G401 (cell line): ENCODE data around the gene SETBP1. TPM values are rescaled to one million over a fixed set of nuclear protein-coding genes. Genes with fewer than 3 reads are reported as not detected.

Source experiments
- DNase-seq: peaks from one replicate; pipeline ENCODE4 v3.0.0-alpha.2; 2015; ENCODE audit warnings: low spot score
- in situ Hi-C: cut with HindIII; loops from 2 replicates; pipeline ENCODE4 v1.10.0; 2016; ENCODE audit warnings: low sequenced_read_pairs, mixed read lengths
- total RNA-seq: library from RNA; depleted of rRNA; stranded (reverse); fragments of >200 nt; shearing (Covaris generic); gene quantifications from 2 replicates; pipeline ENCODE4 v1.2.3, GENCODE V29; 2014

Gene SETBP1
- total RNA-seq, 1 experiment from 2014 or later = not detected

DNA sequence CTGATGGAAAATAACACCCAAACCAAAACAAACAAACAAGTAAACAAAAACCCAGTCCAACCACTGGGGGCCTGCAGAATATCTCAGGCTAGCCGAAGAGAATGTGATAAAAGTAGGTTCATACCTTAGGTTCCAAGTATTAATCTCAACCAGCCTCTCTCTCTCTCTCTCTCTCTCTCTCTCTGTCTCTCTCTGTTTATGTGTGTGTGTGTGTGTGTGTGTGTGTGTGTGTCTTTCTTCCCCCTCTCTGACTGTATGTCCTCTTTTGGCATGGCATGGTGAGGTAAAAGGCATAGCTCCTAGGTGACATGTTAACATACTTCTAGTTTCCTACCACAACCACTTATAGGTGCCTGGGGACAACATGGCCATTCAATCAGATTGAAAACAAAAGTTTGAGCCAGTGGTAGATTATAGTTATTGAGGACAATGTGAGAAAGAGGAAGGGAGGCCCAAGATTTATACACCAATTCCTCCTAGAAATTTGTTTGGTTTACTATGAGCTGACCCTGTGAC lies 93.0 kb downstream of the SETBP1 start:
- in situ Hi-C loops = no loop called here

DNA sequence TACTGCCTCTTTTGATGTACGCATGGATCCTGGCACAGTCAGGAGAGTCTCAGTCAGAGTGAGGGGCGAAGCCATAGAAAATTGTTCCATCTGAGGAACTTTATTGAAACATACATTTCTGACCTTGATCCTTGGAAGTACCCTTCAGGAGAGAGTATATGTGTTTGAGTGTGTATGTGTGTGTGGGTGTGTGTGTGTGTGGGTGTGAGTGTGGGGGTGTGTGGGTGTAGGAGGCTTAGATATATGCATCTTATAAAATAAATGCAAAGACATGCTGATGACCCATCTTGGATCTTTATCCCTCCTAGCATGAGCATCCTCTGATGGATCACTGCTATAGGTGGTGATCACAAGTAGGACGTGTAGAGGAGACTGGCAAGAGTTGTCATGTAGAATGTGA lies 93.5 kb downstream of the SETBP1 start:
- in situ Hi-C loops = no loop called here
- no peak for DNase-seq

More for the DNA sequence above, 93.0 kb downstream of the SETBP1 start:
- no peak for DNase-seq

DNA sequence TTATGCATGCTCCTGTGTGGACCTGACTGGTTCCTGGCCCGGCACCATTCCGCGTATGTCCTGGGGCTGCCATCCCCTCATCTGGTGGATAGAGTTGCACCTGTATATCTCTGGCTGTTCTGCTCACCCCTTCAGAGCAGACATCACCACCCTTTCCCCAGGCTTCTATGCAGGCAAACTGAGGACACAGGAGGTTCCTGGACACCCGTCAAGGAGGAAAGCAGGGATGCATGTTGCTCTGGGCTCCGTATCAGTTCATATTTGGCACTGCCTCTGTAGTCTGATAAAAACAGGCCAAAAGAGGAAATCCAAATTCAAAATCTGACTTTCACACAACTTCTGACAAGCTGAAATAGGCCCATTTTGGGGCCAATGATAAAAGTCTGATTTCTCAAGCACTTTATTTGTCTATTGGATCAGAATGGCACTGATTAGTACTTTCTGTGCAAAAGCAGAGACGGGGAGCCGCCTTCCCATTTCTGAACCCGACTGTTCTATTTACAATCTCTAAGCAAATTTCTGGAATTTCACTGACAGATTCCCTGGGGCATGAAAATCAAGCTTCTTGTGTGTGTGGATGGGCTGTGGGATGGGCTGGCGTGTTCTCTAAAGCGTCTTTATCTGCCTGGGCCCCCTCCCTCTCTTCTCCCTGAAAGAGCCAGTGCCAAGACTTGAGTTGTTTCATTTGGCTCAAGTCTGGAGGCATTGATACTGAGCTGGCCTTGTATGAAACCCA lies 96.9 kb downstream of the SETBP1 start:
- in situ Hi-C loops = no loop called here
- peak; percentile 54 for DNase-seq

DNA sequence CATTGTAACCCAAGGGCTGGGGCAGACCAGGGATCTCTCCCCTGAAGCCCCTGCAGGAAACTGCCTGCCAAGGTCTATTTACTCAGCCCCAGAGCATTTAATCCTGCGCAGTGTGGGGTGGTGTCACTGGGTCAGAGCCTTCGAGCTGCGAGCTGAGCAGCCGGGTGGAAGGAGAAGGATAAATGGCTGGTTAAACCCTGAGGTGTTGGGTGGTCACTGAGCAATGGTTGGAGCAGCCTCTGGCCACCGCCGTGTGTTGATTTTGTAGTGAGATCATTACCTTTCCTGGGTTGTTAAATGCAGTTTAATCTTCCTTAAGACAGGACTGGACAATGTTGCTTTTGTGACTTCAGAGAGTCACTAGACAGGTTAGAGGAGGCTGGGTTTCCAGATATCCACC lies 98.1 kb downstream of the SETBP1 start:
- no peak for DNase-seq
- in situ Hi-C loops = no loop called here

DNA sequence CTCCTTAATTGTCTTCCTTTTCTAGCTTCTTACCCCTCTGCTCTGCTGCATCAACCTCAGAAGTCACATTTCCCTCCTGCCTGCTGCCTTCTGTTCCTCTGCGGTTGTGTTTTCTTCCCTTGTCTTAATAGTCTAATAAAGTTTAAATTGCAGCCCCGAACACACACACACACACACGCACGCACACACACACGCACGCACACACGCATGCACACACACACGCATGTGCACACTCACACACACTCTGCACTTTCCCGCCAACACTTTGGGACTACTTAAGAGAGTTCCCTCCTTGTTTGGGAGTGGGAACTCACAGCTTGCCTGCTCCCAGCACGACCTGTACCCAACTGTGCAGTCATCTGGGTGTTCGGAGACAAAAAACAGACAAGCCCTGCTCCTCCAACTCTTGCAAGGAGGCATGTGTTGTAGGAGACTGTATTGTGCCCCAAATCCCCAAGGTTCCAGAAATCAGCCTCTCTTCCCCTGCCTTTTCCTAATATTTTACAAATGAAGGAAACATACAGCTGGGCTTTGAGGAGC lies 99.1 kb downstream of the SETBP1 start:
- in situ Hi-C loops = no loop called here

DNA sequence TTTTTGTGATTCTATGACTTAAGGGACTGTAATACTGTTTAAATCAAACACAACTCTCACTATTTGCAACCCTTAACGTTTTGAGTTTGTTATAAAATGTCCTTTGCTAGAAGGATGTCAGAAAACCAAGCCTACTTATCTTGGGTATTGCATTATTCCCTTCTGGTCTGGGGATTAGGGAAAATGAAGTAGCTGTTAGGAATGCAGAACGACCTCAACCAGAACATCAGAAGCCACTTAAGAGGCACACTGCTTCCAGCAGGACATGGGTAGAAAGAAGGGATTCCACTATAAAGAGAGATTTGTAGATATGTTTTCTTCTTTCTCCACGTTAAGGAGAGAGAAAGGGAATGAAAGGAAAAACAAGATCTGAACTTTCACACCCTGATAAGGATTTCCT lies 101.2 kb downstream of the SETBP1 start:
- no peak for DNase-seq
- in situ Hi-C loops = no loop called here

More for the DNA sequence above, 99.1 kb downstream of the SETBP1 start:
- DNase-seq = peak; percentile 45

DNA sequence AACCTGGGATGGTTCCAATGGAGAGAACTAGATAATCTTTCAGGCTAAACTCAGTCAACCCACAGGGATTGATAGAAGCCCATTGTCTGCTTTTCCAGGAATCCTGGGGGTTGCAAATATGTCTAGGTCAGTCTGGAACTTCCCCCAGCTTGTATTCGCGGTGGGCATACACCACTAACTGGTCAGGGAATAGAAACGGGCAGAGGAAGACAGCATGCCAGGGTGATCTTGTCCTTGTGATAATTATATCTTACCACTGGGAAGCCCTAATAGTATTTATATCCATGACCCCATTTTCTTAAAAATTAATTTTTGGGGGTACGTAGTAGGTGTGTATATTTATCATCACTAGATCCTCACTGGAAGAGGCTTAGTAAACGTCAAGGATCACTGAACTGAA lies 101.9 kb downstream of the SETBP1 start:
- in situ Hi-C loops = no loop called here
- DNase-seq = no peak

DNA sequence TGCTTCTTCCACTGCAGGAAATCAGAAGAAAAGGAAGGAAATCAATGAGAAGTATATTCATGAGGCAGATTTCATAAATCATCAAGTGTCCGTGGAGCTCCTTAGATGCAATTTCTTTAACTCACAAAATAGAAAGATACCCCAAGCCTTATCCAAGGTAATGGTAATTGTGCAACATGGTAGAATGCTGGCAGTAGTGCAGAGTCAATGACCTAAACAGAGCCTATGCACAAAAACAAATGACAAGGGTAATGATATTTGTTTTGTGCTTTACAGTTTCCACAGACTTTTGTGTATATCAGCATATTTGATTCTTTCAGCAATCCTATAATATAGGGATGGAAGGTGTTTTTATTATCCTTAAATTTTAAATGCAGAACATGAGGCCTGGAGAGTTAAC lies 102.7 kb downstream of the SETBP1 start:
- in situ Hi-C loops = no loop called here
- DNase-seq = no peak

DNA sequence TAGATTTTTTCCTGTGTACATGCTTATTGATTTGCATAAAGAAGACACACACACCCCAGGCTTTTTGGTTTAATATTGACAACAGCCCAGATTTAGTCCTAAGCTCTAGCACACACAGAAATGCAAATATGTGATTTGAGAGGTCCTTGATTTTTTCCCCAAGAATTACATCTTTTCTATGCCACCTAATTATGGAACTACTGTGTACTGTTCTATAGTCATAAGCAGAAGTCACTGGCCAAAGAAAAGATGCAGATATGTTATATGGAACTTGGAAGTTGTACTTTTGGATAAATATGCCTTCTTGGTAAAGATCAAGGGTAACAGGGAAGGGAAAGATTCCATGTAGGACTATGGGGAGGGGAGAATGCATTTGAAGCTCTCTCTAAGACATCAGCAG lies 105.6 kb downstream of the SETBP1 start:
- DNase-seq = no peak
- in situ Hi-C loops = no loop called here

DNA sequence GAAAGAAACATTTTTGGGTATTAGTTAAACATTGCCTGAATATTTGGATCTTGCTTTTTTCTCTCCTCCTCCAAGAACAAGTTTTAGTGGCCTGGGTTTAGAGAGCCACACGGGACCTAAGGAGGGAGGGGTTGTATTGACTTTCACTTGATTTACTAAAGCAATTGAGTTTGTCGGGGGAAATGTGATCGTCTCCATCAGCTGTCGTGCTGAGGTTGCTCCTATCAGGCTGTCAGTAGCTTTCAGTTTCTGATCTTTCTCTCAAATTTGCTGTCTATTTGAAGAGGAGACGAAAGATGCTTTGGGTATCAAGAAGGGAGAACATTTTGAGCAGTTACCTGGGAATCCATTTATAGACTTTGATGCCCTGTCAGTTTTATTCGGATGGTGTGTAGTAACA lies 106.0 kb downstream of the SETBP1 start:
- DNase-seq = no peak
- in situ Hi-C loops = no loop called here

DNA sequence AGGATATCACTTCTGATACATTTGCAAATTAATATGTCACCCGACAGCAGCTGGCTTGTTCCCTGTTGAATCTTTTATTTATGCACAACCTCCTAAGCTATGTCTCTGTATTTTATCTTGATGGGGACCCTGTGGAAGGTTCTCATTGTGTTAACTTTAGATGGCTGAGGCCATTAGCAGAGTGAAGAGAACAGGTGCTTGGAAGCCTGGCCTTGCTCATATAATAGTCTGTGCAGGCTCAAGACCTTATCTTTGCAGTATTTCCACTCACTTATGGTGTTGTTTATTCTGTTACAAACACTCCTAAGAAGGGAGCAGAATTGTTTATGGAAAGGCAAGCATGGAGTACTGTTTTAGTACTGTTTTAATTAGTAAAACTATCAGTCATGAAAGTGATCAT lies 107.6 kb downstream of the SETBP1 start:
- DNase-seq = no peak
- in situ Hi-C loops = no loop called here

DNA sequence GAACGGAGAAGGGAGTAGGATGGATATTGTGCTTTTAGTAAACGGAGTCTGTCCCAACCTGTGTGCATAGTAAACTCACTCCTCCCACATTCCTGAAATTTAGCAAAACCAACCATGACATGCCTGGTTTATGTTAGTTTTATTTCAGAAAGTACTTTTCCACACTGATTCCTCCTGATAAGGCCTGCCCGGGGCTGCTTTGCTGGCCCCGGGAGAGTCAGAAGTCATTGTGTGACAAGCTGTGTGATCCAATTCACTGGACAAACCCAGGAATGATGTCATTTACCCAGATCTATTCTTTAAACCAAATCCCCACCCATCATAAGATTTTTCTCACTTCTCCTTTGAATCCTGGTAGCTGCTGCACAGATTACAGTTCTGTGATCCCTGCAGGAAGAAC lies 109.0 kb downstream of the SETBP1 start:
- DNase-seq = no peak
- in situ Hi-C loops = no loop called here

DNA sequence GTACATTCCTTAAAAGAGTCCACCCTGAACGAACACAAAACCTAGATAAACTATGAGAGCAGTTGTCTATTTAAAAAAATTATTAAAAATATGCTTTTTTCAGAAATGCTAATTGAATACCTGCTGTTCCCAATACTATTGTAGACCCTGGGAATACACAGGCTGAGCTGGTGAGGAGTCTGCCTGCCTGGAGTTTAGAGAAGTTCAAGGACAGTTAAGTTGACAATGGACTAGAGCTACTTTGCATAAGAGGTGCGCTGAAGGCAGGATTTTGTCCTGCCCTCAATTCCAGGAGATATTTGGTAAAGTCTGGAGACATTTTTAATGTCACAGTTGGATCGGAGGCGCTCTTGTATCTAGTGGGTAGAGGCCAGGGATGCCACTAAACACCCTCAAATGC lies 110.2 kb downstream of the SETBP1 start:
- DNase-seq = no peak
- in situ Hi-C loops = no loop called here

DNA sequence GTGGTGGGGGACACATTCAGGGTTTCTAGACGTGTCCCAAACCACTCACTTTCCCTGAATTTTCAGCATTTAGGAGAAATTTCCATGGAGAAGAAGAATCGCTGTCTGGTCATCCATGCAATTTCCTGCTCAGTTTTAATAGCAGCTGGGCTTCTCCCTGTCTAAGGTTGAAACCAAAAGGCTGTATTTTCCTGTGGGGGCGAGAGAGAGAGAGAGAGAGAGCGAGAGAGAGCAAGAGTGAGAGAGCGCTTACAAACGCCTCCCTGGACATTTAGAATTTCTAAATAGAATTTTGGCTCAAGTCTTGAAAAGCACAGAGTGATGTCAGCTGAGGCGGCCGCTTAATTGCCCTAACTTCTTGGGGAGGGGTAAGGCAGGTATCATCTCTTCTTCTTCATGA lies 110.8 kb downstream of the SETBP1 start:
- DNase-seq = no peak
- in situ Hi-C loops = no loop called here

DNA sequence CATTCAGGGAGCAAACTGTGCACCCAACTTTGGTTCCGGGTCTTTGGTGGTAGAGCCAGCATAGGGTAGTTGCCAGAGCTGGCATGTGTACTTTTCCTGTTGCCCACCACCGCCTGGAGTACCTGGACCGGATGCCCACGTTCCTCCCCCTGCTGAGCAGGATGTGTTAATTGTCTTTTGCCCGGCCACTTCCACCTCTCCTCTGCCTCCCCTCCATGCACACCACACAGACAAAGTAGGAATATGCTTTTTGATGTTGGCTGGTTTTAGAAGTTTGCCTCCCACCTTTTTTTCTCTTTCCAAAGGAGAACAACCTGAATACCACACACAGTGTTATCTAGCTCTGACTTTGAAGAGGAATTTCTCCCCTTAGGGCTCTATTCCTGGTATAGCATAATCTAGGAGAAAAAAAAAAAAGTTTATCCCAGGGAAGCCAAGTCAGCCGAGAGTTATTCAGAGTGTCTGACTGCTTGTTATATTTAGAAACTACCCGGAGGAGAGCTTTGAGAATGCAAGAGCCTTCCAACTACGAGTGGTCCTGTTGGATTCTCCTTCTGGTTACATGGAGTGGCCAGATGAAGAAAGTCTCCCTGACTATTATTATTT lies 111.9 kb downstream of the SETBP1 start:
- in situ Hi-C loops = no loop called here

DNA sequence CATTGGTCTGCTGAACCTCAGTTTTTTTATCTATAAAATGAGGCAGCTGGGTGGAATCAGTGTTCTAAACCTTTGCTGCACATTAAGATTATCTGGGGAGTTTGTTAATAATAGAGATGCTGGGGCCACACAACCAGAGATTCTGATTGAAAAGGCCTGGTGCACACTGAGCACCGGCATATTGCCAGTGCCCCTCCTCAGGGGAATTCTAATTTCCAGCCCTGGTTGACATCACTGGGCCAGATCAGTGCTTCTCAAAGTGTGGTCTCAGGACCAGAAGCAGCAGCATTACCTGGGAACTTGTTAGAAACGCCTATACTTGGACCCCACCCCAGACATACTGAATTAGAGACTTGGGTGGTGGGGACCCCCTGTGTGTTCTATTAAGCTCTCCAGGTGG lies 112.5 kb downstream of the SETBP1 start:
- DNase-seq = no peak
- in situ Hi-C loops = no loop called here

More for the DNA sequence above, 111.9 kb downstream of the SETBP1 start:
- no peak for DNase-seq

DNA sequence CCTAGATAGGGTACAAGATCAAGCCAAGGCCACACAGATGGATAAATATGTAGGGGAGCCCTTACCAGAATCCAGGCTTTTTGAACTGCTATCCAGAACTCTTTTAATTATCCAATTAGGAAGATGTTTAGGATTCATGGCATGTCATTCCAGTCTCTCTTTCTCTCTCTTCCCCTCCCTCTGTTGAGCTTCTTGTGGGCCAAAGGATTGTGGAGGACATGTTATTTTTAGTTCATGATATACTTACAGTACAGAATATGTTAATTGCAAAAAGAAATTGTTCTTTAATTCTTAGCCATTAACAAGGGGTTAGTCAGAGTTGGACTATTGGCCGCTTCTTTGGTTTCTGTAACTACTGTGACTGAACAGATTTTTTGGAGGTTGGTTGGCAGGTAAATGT lies 113.0 kb downstream of the SETBP1 start:
- DNase-seq = no peak
- in situ Hi-C loops = no loop called here

DNA sequence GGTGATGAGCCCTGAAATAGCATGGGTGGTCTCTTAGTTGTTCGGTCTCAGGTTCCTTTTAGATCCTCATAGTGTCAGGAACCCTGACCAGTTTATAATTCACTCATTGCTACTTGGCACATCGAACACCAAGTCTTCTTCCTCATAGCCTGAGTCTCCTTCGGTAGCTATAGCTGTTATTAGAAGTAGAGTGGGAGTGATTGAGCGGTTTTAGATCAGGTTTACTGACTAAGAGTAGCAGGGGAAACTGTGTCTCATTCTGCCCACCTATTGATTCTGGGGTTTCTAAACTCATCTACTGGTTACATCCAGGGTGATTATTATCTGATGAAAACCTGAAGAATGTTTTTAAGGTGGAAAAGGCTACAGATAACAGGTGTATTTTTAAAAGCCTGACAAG lies 114.6 kb downstream of the SETBP1 start:
- no peak for DNase-seq
- in situ Hi-C loops = no loop called here

DNA sequence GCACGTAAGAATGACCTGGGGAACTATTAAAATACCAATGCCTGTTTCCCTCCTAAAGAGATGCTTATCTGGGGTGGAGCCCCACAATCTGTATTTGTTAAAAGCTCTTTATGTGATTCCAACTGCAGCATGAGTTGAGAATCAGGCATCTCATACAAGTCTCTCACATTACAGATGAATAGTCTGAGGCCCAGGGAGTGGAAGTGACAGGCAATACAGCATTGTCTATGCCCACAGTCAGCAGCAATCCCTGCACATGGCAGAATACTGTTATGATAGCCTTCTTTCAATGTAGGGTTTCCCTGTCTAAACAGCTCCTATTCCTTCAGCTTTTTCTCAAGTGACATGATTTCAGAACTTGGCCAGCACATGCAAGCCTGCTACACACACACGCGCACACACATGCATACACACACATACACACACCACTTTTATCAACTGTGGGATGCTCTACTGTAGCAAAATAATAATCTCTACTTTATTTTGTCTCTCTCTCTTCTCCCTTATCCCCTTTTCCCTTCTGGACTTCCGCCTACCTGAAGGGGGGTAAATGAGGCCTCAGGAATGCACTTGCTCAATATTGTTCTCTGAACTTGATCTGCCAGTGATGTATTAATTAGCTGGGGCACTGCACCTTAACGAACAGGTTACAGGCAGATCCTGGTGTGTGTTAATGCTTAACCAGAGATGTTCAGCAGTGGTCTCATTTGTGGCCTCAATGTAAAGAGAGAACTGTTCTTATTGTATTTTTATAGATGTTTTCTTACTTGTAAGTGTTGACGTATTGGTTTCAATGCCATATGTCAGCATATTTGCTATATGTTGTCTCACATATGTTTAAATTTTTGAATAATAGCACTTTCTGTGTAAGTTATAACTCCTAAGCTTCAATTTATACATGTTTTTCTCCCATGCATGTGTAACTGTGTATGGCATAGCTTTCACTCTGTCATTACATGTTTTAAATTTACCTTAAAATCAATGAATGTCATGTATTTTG lies 116.0 kb downstream of the SETBP1 start:
- DNase-seq = no peak

More for the DNA sequence above, 116.0 kb downstream of the SETBP1 start:
- in situ Hi-C loops = no loop called here
